PFSK-1 (cell line): Measurements from ENCODE around the gene SETBP1.

Experiments
- REST ChIP-seq, 2 experiments: IDR thresholded peaks; 2 replicates each; pipeline versions ENCODE4 v1.6.1 to v1.8.0; 2011 to 2012; ENCODE audit warnings: low read depth in 2 of 2, low read length in 2 of 2, control low read depth in 1 of 2, inconsistent platforms in 1 of 2, mild to moderate bottlenecking in 1 of 2, moderate library complexity in 1 of 2; ENCODE audit not compliant: insufficient read depth in 1 of 2
- SIN3A ChIP-seq: IDR thresholded peaks from 2 replicates; pipeline ENCODE4 v1.6.1; 2012; ENCODE audit warnings: mild to moderate bottlenecking, low read length, moderate library complexity, borderline replicate concordance; ENCODE audit not compliant: insufficient read depth

- TF ChIP-seq SIN3A (peak; percentile 81; the same call in 1 of the 2 replicates), REST (IDR thresholded peaks at IDR 0.05; ENCODE audit: insufficient read depth in 1 of 2, low read depth in 2 of 2, low read length in 2 of 2) (no peak)
Measured at GRCh38 chr18:44828080-44828479, 147.4 kb downstream of the SETBP1 start.
